IMR-90 (cell line): ENCODE measurements around the gene NADK. TPM values are rescaled to one million over a fixed set of nuclear protein-coding genes. Genes with fewer than 3 reads are reported as not detected.
A peak's percentile ranks its signal among the peaks of the same experiment; 100 is the strongest.

ENCODE experiments used
- ATAC-seq: fragments of 200-7000 bp; cut with Tn5 transposase; 2 replicates; pipeline ENCODE4 v1.9.1; 2020; ENCODE audit warnings: low read depth, mild to moderate bottlenecking, moderate library complexity
- BruUV-seq: library from RNA; stranded (reverse); fragments of 400-500 nt; replicated peaks from 2 replicates; lab custom pipeline; 2021; lab: Mats Ljungman, UMichigan
- CTCF ChIA-PET: fragments of 300-600 bp; formaldehyde crosslinking; extraction: SDS; loops from one replicate; lab custom pipeline; 2021; ENCODE audit warnings: antibody characterized with exemption; lab: Yijun Ruan, JAX
- POLR2A ChIA-PET: fragments of 300-600 bp; sonication (Branson Sonifier 250); formaldehyde crosslinking; loops from one replicate; lab custom pipeline; 2022; ENCODE audit warnings: antibody characterized with exemption; ENCODE audit not compliant: unreplicated experiment; lab: Charles Lee
- DNase-seq: peaks from one replicate; pipeline ENCODE4 v3.0.0; 2013
- H2AFZ ChIP-seq: replicated peaks from 2 replicates; pipeline ENCODE3; 2013; ENCODE audit warnings: low read length, mild to moderate bottlenecking; ENCODE audit not compliant: poor library complexity
- H2AK5ac ChIP-seq: 2 replicates; pipeline ENCODE4 v1.6.1; 2013; ENCODE audit warnings: low read depth, low read length, inconsistent platforms
- H2AK9ac ChIP-seq: replicated peaks from 2 replicates; pipeline ENCODE3; 2013; ENCODE audit warnings: mild to moderate bottlenecking, low read depth, low read length, moderate library complexity; ENCODE audit not compliant: poor library complexity
- H2BK120ac ChIP-seq: 2 replicates; pipeline ENCODE4 v1.6.1; 2013; ENCODE audit warnings: low read depth, low read length, inconsistent platforms
- H2BK15ac ChIP-seq: 3 replicates; pipeline ENCODE4 v1.6.1; 2013; ENCODE audit warnings: low read depth, low read length, inconsistent platforms
- H2BK20ac ChIP-seq: 2 replicates; pipeline ENCODE4 v1.6.1; 2013; ENCODE audit warnings: low read depth, mild to moderate bottlenecking, inconsistent platforms, low read length, moderate library complexity
- H2BK5ac ChIP-seq: 2 replicates; pipeline ENCODE4 v1.6.1; 2013; ENCODE audit warnings: mild to moderate bottlenecking, low read depth, low read length, inconsistent platforms; ENCODE audit not compliant: poor library complexity, severe bottlenecking
- H3K14ac ChIP-seq: replicated peaks from 2 replicates; pipeline ENCODE4 v1.6.1; 2013; ENCODE audit warnings: low read depth, low read length, inconsistent platforms
- H3K18ac ChIP-seq: 2 replicates; pipeline ENCODE4 v1.6.1; 2013; ENCODE audit warnings: low read depth, low read length, control low read depth
- H3K23ac ChIP-seq: 2 replicates; pipeline ENCODE4 v1.6.1; 2013; ENCODE audit warnings: low read depth, low read length, inconsistent platforms
- H3K27ac ChIP-seq: 2 replicates; pipeline ENCODE4 v1.5.1; 2013; ENCODE audit warnings: mild to moderate bottlenecking, control low read depth, low read length; ENCODE audit not compliant: insufficient read depth
- H3K27me3 ChIP-seq: 2 replicates; pipeline ENCODE4 v1.6.1; 2013; ENCODE audit warnings: low read length; ENCODE audit not compliant: control insufficient read depth, insufficient read depth
- H3K36me3 ChIP-seq: 2 replicates; pipeline ENCODE4 v1.6.1; 2013; ENCODE audit warnings: low read length, mixed read lengths; ENCODE audit not compliant: control insufficient read depth, insufficient read depth
- H3K4ac ChIP-seq: 2 replicates; pipeline ENCODE4 v1.6.1; 2013; ENCODE audit warnings: low read depth, low read length, inconsistent platforms
- H3K4me1 ChIP-seq: 2 replicates; pipeline ENCODE4 v1.6.1; 2013; ENCODE audit warnings: low read length, mixed read lengths; ENCODE audit not compliant: control insufficient read depth, insufficient read depth
- H3K4me2 ChIP-seq: 2 replicates; pipeline ENCODE4 v1.6.1; 2013; ENCODE audit warnings: low read depth, mild to moderate bottlenecking, control low read depth, low read length, moderate library complexity
- H3K4me3 ChIP-seq: 2 replicates; pipeline ENCODE4 v1.5.1; 2013; ENCODE audit warnings: low read depth, mild to moderate bottlenecking, control low read depth, low read length, moderate library complexity; ENCODE audit not compliant: insufficient read depth
- H3K56ac ChIP-seq: 2 replicates; pipeline ENCODE4 v1.6.1; 2013; ENCODE audit warnings: low read length, inconsistent platforms; ENCODE audit not compliant: insufficient read depth; ENCODE audit errors: extremely low read depth
- H3K79me1 ChIP-seq, 2 experiments: 2 replicates each; pipeline ENCODE4 v1.6.1; 2013; ENCODE audit warnings: low read length in 2 of 2, inconsistent platforms in 1 of 2, low read depth in 1 of 2
- H3K9ac ChIP-seq: 2 replicates; pipeline ENCODE4 v1.6.1; 2013; ENCODE audit warnings: low read depth, low read length, control low read depth
- H3K9me1 ChIP-seq: 2 replicates; pipeline ENCODE4 v1.6.1; 2013; ENCODE audit warnings: low read length, inconsistent platforms; ENCODE audit not compliant: insufficient read depth
- H3K9me3 ChIP-seq: 2 replicates; pipeline ENCODE4 v1.6.1; 2013; ENCODE audit warnings: low read length; ENCODE audit not compliant: control insufficient read depth, insufficient read depth
- H4K20me1 ChIP-seq: 2 replicates; pipeline ENCODE4 v1.6.1; 2013; ENCODE audit warnings: low read length, inconsistent platforms; ENCODE audit not compliant: insufficient read depth
- H4K5ac ChIP-seq: 2 replicates; pipeline ENCODE4 v1.6.1; 2013; ENCODE audit warnings: mild to moderate bottlenecking, low read depth, low read length, control low read depth
- H4K8ac ChIP-seq, 2 experiments: 2 replicates each; pipeline ENCODE4 v1.6.1; 2013; ENCODE audit warnings: low read depth in 2 of 2, low read length in 2 of 2, control low read depth in 1 of 2, inconsistent platforms in 1 of 2
- H4K91ac ChIP-seq: 2 replicates; pipeline ENCODE4 v1.6.1; 2013; ENCODE audit warnings: low read depth, low read length, inconsistent platforms; ENCODE audit not compliant: insufficient read depth
- MAFK ChIP-seq: IDR thresholded peaks from 2 replicates; pipeline ENCODE4 v1.6.1; 2012; ENCODE audit warnings: low read depth, low read length, improper control_type of control experiment
- MAZ ChIP-seq: IDR thresholded peaks from 2 replicates; pipeline ENCODE4 v1.6.1; 2012; ENCODE audit warnings: low read depth, mild to moderate bottlenecking, low read length, improper control_type of control experiment, moderate library complexity, borderline replicate concordance
- NFE2L2 ChIP-seq: fragments of 150-350 bp; IDR thresholded peaks from 2 replicates; pipeline ENCODE4 v1.6.1; 2016; ENCODE audit warnings: low read depth, mild to moderate bottlenecking, low read length
- POLR2A ChIP-seq: IDR thresholded peaks from 2 replicates; pipeline ENCODE4 v1.6.1; 2012; ENCODE audit warnings: mild to moderate bottlenecking, low read depth, low read length
- RCOR1 ChIP-seq: IDR thresholded peaks from 2 replicates; pipeline ENCODE4 v1.6.1; 2012; ENCODE audit warnings: mild to moderate bottlenecking, low read length, improper control_type of control experiment; ENCODE audit not compliant: insufficient replicate concordance
- RFX5 ChIP-seq: IDR thresholded peaks from 2 replicates; pipeline ENCODE4 v1.8.0; 2012; ENCODE audit warnings: low read depth, mild to moderate bottlenecking, low read length, moderate library complexity
- SMC3 ChIP-seq: fragments of 150-350 bp; IDR thresholded peaks from 2 replicates; pipeline ENCODE4 v1.6.1; 2016; ENCODE audit warnings: low read depth, mild to moderate bottlenecking, antibody characterized with exemption, low read length, moderate library complexity
- WGBS, 2 experiments: methylation state at CpG; one replicate each; pipeline versions ENCODE4 v1.1.5 to v1.1.7; 2013; ENCODE audit warnings: missing lambda C conversion rate in 2 of 2; ENCODE audit not compliant: insufficient read length in 1 of 2; ENCODE audit errors: extremely low coverage in 2 of 2; 5-methylcytosine and 5-hydroxymethylcytosine counted together
- dilution Hi-C: fragments of 300-500 bp; cut with HindIII; formaldehyde crosslinking; loops from one replicate; pipeline ENCODE4 v1.14.3; 2018; ENCODE audit warnings: low sequenced_read_pairs; ENCODE audit not compliant: unreplicated experiment
- in situ Hi-C: fragments of 300-500 bp; cut with MboI; formaldehyde crosslinking; loops from 3 replicates; pipeline ENCODE4 v1.14.3; 2019; ENCODE audit warnings: low sequenced_read_pairs, inconsistent platforms, mixed read lengths
- intact Hi-C: fragments of 100-400 bp; cut with micrococcal nuclease; formaldehyde crosslinking; loops from 2 replicates; pipeline ENCODE4 v1.10.0; 2022
- polyA plus RNA-seq, 3 experiments: library from polyadenylated mRNA; depleted of rRNA; stranded (reverse); fragments of >200 nt; gene quantifications; 2 replicates each; pipeline ENCODE4 v1.2.3, GENCODE V29; 2012; ENCODE audit warnings: low replicate concordance in 1 of 3
- total RNA-seq: library from RNA; depleted of rRNA; stranded (reverse); fragments of >200 nt; gene quantifications from 2 replicates; pipeline ENCODE4 v1.2.3, GENCODE V29; 2012
- TF ChIP-seq, protein P1 (sequence below): conservative IDR thresholded peaks from 2 replicates; pipeline ENCODE4 v1.5.1; 2012; ENCODE audit warnings: mild to moderate bottlenecking, low read depth, low read length, improper control_type of control experiment

NADK gene
- total and polyA plus RNA-seq, 2 of the 4 experiments (the other 2 are of a cell fraction), result 12.5 to 56.1 TPM

DNA sequence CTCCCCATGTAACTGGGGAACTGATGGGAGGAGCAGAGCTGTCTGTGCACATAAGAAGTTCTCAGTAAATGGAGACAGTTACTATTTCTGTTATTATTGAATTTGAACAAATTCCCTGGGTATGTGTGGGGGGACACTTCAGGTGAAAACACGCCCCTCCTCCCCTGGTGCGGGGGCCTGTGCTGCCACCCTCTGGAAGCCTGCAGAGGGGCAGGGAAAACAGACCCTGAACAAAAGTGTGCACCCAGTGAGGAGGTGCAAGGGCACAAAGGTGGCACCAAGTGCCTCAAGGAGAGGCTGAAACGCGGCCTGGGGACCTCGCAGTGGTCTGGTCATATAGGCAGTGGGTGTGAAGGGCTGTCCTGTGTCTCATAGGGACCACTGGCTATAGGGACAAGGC is 18.2 kb upstream of the NADK start:
- no peak overlapping the region for H2BK15ac ChIP-seq
- H3K23ac ChIP-seq, result no peak overlapping the region
- no peak overlapping the region for H3K18ac ChIP-seq
- no peak overlapping the region for H2AK5ac ChIP-seq
- H2BK5ac ChIP-seq, result no peak overlapping the region
- dilution Hi-C loops, result no loop called here
- 100% methylated on average over 3 of the region's 5 CpGs; no CpG with 5 or more reads in 1 of the 2 experiments for WGBS, 2 experiments
- intact Hi-C loops, result no loop called here
- CTCF ChIA-PET, result no interaction called here
- no peak for ATAC-seq
- H2BK120ac ChIP-seq, result no peak overlapping the region
- H3K4me2 ChIP-seq, result no peak overlapping the region
- H2AK9ac ChIP-seq, result no peak overlapping the region
- H3K4me1 ChIP-seq, result no peaks in the 10 kb centered on the region
- H4K5ac ChIP-seq, result no peak overlapping the region
- no TSS peak for BruUV-seq
- no peak overlapping the region for H3K4ac ChIP-seq
- H3K9me3 ChIP-seq, result no peaks in the 10 kb centered on the region
- no peaks in the 10 kb centered on the region for H3K27me3 ChIP-seq
- POLR2A ChIA-PET, result no interaction called here
- H3K56ac ChIP-seq, result no peak overlapping the region
- no peak for DNase-seq
- in situ Hi-C loops, result loop anchor here (10.0 kb wide), 1 partner anchor 88 kb away; no protein-coding TSS in a partner anchor
- H2BK20ac ChIP-seq, result no peak overlapping the region
- no peak for TF ChIP-seq MAFK
- TF ChIP-seq MAZ, result no peak
- TF ChIP-seq RFX5, result no peak
- TF ChIP-seq RCOR1, result no peak
- no peak for TF ChIP-seq SMC3
- TF ChIP-seq POLR2A, result no peak
- no peak for TF ChIP-seq NFE2L2
- TF ChIP-seq, protein P1, sequence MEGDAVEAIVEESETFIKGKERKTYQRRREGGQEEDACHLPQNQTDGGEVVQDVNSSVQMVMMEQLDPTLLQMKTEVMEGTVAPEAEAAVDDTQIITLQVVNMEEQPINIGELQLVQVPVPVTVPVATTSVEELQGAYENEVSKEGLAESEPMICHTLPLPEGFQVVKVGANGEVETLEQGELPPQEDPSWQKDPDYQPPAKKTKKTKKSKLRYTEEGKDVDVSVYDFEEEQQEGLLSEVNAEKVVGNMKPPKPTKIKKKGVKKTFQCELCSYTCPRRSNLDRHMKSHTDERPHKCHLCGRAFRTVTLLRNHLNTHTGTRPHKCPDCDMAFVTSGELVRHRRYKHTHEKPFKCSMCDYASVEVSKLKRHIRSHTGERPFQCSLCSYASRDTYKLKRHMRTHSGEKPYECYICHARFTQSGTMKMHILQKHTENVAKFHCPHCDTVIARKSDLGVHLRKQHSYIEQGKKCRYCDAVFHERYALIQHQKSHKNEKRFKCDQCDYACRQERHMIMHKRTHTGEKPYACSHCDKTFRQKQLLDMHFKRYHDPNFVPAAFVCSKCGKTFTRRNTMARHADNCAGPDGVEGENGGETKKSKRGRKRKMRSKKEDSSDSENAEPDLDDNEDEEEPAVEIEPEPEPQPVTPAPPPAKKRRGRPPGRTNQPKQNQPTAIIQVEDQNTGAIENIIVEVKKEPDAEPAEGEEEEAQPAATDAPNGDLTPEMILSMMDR, result peak; percentile 14; the same call in 1 of the 2 replicates
- H3K14ac ChIP-seq, result no peak overlapping the region
- peaks cover 81% of the 10 kb centered on the region for H4K20me1 ChIP-seq
- peaks cover 72% of the 10 kb centered on the region for H3K36me3 ChIP-seq
- no peak overlapping the region for H3K9ac ChIP-seq
- no peak overlapping the region for H3K4me3 ChIP-seq
- H3K27ac ChIP-seq, result no peak overlapping the region
- H3K9me1 ChIP-seq, result no peaks in the 10 kb centered on the region; the same call in 1 of the 2 replicates
- H4K8ac ChIP-seq, result no peak overlapping the region
- no peak overlapping the region for H4K91ac ChIP-seq
- no peak overlapping the region for H2AFZ ChIP-seq
- H3K79me1 ChIP-seq, result peaks cover 52 to 80% of the 10 kb centered on the region in 2 experiments
